ENCODE results near the gene NT5E. TPM values are rescaled to one million over a fixed set of nuclear protein-coding genes. Genes with fewer than 3 reads are reported as not detected.

Gene NT5E
- polyA plus RNA-seq, 1 of the 3 experiments (the other 2 are of a cell fraction), result 443 TPM

DNA sequence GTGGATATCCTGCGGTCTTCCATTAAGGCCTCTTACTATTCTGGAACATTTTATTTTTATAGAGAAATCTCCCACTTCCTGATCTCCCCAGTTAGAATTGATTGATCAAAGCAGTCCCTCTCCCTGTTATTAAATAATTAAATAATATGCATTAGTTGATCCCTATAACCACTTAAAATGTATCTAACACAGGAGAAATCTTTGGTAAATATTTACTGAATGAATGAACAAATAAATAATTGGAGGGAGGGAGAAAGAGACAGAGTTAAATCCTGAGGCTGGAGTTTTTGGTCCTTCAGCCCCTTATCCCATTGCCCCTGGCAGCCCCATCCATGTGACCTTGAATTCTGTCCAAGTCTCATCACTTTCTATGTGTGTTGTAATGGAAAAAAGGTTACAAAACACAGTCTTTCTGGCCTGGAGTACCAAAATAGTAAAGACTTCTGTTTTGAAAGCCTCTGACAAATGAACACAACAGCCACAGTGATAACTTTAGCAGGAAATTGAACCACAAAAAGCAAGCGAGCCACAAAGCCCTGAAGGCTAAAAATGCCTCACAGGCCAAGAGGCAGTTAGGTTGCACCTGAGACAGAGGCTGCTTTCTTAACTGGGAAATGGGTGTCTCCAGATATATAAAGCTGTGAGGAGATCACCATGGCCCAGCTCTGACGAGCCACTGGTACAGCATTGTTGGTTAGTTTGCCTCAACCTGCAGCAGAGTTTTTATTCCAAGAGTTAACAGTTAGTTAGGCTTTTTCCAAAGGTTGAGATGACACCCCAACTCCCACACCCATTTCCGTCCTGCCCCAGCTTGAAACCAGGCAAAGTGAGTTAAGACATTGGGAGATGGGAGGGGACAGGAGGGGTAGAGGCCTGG is 11.3 kb downstream of the NT5E start:
- Histone ChIP-seq H3K9ac (peak overlapping the region; percentile 92), H3K27ac (ENCODE audit: low read depth in 2 of 2, low read length in 1 of 2) (peak overlapping the region; percentile 88 to 100), H4K20me1 (ENCODE audit: insufficient read depth) (no peaks in the 10 kb centered on the region), H3K4me3 (ENCODE audit: low read depth in 2 of 2, low read length in 1 of 2) (no peak overlapping the region), H3K9me3 (no peaks in the 10 kb centered on the region), H3K4me1 (ENCODE audit: control insufficient read depth in 1 of 2, insufficient read depth in 2 of 2, low read depth in 1 of 2, low read length in 1 of 2) (peaks cover 14 to 89% of the 10 kb centered on the region in 2 experiments), H3K79me2 (ENCODE audit: insufficient read depth) (peaks cover 79% of the 10 kb centered on the region), H3K36me3 (replicated peaks in 1 of 2; ENCODE audit: control insufficient read depth in 1 of 2, insufficient read depth in 2 of 2, low read length in 1 of 2) (peaks cover 10 to 13% of the 10 kb centered on the region in 2 experiments), H2AFZ (ENCODE audit: low read depth) (no peak overlapping the region), H3K4me2 (peak overlapping the region; percentile 63), H3F3A (replicated peaks; ENCODE audit: insufficient read depth) (peaks cover 92% of the 10 kb centered on the region), H3K27me3 (ENCODE audit: insufficient read depth) (no peaks in the 10 kb centered on the region), H3K9me2 (no peaks in the 10 kb centered on the region)
- TF ChIP-seq SMC3 (IDR thresholded peaks at IDR 0.05; ENCODE audit: low read depth, low read length), result no peak
- TF ChIP-seq GABPA (IDR thresholded peaks at IDR 0.05; ENCODE audit: low read depth), result no peak
- no peak for TF ChIP-seq RFX5 (IDR thresholded peaks at IDR 0.05; ENCODE audit: low read length)
- no peak for TF ChIP-seq JUND (IDR thresholded peaks at IDR 0.05)
- TF ChIP-seq GATA2 (CRISPR knock-in tag; IDR thresholded peaks at IDR 0.05), result no peak
- TF ChIP-seq IRF3 (IDR thresholded peaks at IDR 0.05; ENCODE audit: low read depth, low read length), result no peak
- TF ChIP-seq NFIC (IDR thresholded peaks at IDR 0.05; ENCODE audit: borderline replicate concordance), result no peak
- TF ChIP-seq MXI1 (IDR thresholded peaks at IDR 0.05; ENCODE audit: low read depth, low read length), result no peak
- no peak for TF ChIP-seq ELF1 (IDR thresholded peaks at IDR 0.05)
- TF ChIP-seq CTCF (IDR thresholded peaks at IDR 0.05), result no peak
- no peak for TF ChIP-seq TAF1 (IDR thresholded peaks at IDR 0.05; ENCODE audit: borderline replicate concordance, low read depth, low read length)
- no peak for TF ChIP-seq RCOR1 (IDR thresholded peaks at IDR 0.05; ENCODE audit: low read length)
- TF ChIP-seq RXRA (IDR thresholded peaks at IDR 0.05; ENCODE audit: borderline replicate concordance, low read depth), result no peak
- WGBS (ENCODE audit: low lambda C conversion rate), result 69% methylated on average over 3 of the region's 4 CpGs
- POLR2A ChIA-PET, result no interaction called here
- CTCF ChIA-PET, result interaction anchor here (1.0 kb wide), 1 partner anchor 22 kb away, joined by 6 read pairs; no protein-coding TSS in a partner anchor
- no peak for DNase-seq

GRCh38 chr6:85461798-85462170 is 11.9 kb downstream of the NT5E start:
- H3K9ac ChIP-seq, result peak overlapping the region; percentile 92
- POLR2A ChIA-PET, result no interaction called here
- peak overlapping the region; percentile 88 to 100 for H3K27ac ChIP-seq (ENCODE audit: low read depth in 2 of 2, low read length in 1 of 2)

More at GRCh38 chr6:85461798-85462170, 11.9 kb downstream of the NT5E start:
- H3K9me2 ChIP-seq, result no peaks in the 10 kb centered on the region
- no peaks in the 10 kb centered on the region for H4K20me1 ChIP-seq (ENCODE audit: insufficient read depth)
- TF ChIP-seq, protein P1, sequence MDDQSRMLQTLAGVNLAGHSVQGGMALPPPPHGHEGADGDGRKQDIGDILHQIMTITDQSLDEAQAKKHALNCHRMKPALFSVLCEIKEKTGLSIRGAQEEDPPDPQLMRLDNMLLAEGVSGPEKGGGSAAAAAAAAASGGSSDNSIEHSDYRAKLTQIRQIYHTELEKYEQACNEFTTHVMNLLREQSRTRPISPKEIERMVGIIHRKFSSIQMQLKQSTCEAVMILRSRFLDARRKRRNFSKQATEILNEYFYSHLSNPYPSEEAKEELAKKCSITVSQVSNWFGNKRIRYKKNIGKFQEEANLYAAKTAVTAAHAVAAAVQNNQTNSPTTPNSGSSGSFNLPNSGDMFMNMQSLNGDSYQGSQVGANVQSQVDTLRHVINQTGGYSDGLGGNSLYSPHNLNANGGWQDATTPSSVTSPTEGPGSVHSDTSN (IDR thresholded peaks at IDR 0.05), result no peak
- no peak for TF ChIP-seq GATA2 (CRISPR knock-in tag; IDR thresholded peaks at IDR 0.05)
- TF ChIP-seq, protein P2, sequence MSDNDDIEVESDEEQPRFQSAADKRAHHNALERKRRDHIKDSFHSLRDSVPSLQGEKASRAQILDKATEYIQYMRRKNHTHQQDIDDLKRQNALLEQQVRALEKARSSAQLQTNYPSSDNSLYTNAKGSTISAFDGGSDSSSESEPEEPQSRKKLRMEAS (IDR thresholded peaks at IDR 0.05; ENCODE audit: low read depth), result no peak
- WGBS (ENCODE audit: low lambda C conversion rate), result 75% methylated on average over 4 of the region's 4 CpGs
- peaks cover 10 to 94% of the 10 kb centered on the region in 2 experiments for H3K4me1 ChIP-seq (ENCODE audit: control insufficient read depth in 1 of 2, insufficient read depth in 2 of 2, low read depth in 1 of 2, low read length in 1 of 2)
- CTCF ChIA-PET, result interaction anchor here (1.0 kb wide), 1 partner anchor 21 kb away, joined by 6 read pairs; no protein-coding TSS in a partner anchor
- no peak for DNase-seq
- no peak overlapping the region for H2AFZ ChIP-seq (ENCODE audit: low read depth)
- no peaks in the 10 kb centered on the region for H3K27me3 ChIP-seq (ENCODE audit: insufficient read depth)
- peak overlapping the region; percentile 63 for H3K4me2 ChIP-seq
- no peak overlapping the region for H3K4me3 ChIP-seq (ENCODE audit: low read depth in 2 of 2, low read length in 1 of 2)
- H3K9me3 ChIP-seq, result no peaks in the 10 kb centered on the region
- peaks cover 79% of the 10 kb centered on the region for H3K79me2 ChIP-seq (ENCODE audit: insufficient read depth)
- H3F3A ChIP-seq (replicated peaks; ENCODE audit: insufficient read depth), result peaks cover 92% of the 10 kb centered on the region
- H3K36me3 ChIP-seq (replicated peaks in 1 of 2; ENCODE audit: control insufficient read depth in 1 of 2, insufficient read depth in 2 of 2, low read length in 1 of 2), result peaks cover 15 to 19% of the 10 kb centered on the region in 2 experiments
